Ascending aorta (tissue), 2 donors: ENCODE data around the gene SPATA1. TPM values are rescaled to one million over a fixed set of nuclear protein-coding genes. Genes with fewer than 3 reads are reported as not detected.

Experiments used
- DNase-seq, 2 donors: peaks; one replicate each; pipeline ENCODE4 v3.0.0-alpha.2; 2019; ENCODE audit warnings: low spot score in 2 of 2
- H3K27ac ChIP-seq, 2 donors: fragments of 200-600 bp; sonication (generic); one replicate each; pipeline ENCODE4 v1.5.1; 2016 to 2017; ENCODE audit warnings: mild to moderate bottlenecking in 1 of 2
- H3K27me3 ChIP-seq: fragments of 200-600 bp; sonication (generic); one replicate; pipeline ENCODE4 v1.5.1; 2017
- H3K36me3 ChIP-seq, 2 donors: fragments of 200-600 bp; sonication (generic); one replicate each; pipeline ENCODE4 v1.5.1; 2016
- H3K4me1 ChIP-seq, 2 donors: fragments of 200-600 bp; sonication (generic); one replicate each; pipeline ENCODE4 v1.5.1; 2016 to 2017; ENCODE audit warnings: mild to moderate bottlenecking in 1 of 2
- H3K4me3 ChIP-seq, 2 donors: fragments of 200-600 bp; sonication (generic); one replicate each; pipeline ENCODE4 v1.5.1; 2016 to 2017; ENCODE audit warnings: mild to moderate bottlenecking in 1 of 2
- H3K9me3 ChIP-seq, 2 donors: fragments of 200-600 bp; sonication (generic); one replicate each; pipeline ENCODE4 v1.5.1; 2016
- CTCF ChIP-seq, 3 experiments: fragments of 200-600 bp in 2 of 3; fragments of 450-650 bp in 1 of 3; sonication (generic) in 2 of 3; IDR thresholded peaks; one replicate each; pipeline ENCODE4 v1.5.1; 2016 to 2019; ENCODE audit warnings: antibody characterized with exemption in 3 of 3, mild to moderate bottlenecking in 1 of 3, moderate library complexity in 1 of 3
- intact Hi-C: fragments of 100-400 bp; cut with DNase I; formaldehyde crosslinking; loops from one replicate; pipeline ENCODE4 v1.15.1; 2023
- total RNA-seq: library from RNA; depleted of rRNA; stranded (reverse); fragments of >200 nt; gene quantifications from one replicate; pipeline ENCODE4 v1.1.0, GENCODE V29; 2016

The SPATA1 gene
- total RNA-seq, 1 donor from 2014 or later: not detected

- TF ChIP-seq CTCF (IDR thresholded peaks at IDR 0.05): no peak
- H3K27ac ChIP-seq: no peak overlapping the region
- H3K27me3 ChIP-seq: no peaks in the 10 kb centered on the region
- H3K9me3 ChIP-seq: peaks cover 0 to 12% of the 10 kb centered on the region in 2 donors
- no peaks in the 10 kb centered on the region for H3K36me3 ChIP-seq
- no peak for DNase-seq
- intact Hi-C loops: no loop called here
- H3K4me3 ChIP-seq: no peak overlapping the region
- H3K4me1 ChIP-seq: no peaks in the 10 kb centered on the region
These were observed 4.5 kb downstream of the SPATA1 start for GRCh38 chr1:84510668-84511067.

DNA sequence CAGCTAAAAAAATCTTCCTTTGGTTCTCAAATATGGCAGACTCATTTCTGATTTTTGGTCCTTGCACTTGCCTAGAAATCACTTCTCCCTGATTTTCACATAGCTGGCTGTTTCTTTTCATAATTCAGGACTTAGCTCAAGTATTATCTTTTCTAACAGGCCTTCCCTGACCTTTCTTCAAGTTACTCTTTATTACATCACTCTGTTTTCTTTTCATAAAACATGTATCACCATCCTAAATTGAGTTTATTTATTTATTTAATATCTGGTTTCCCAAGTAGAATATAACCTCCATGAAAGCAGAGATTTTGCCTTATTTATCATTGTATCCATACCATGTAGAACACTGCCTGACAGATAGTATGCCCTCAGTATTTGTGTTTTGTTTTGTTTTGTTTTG lies 18.4 kb downstream of the SPATA1 start:
- Histone ChIP-seq H3K36me3 (no peaks in the 10 kb centered on the region), H3K27me3 (no peaks in the 10 kb centered on the region), H3K4me3 (no peak overlapping the region), H3K9me3 (no peaks in the 10 kb centered on the region), H3K4me1 (no peaks in the 10 kb centered on the region), H3K27ac (no peak overlapping the region)
- no peak for TF ChIP-seq CTCF (IDR thresholded peaks at IDR 0.05)
- intact Hi-C loops: no loop called here
- DNase-seq: no peak

GRCh38 chr1:84525779-84526178 lies 19.6 kb downstream of the SPATA1 start:
- intact Hi-C loops: no loop called here
- no peaks in the 10 kb centered on the region for H3K27me3 ChIP-seq

GRCh38 chr1:84538599-84538998 lies 32.4 kb downstream of the SPATA1 start:
- Histone ChIP-seq H3K27ac (no peak overlapping the region), H3K9me3 (no peaks in the 10 kb centered on the region), H3K4me3 (no peak overlapping the region), H3K36me3 (peaks cover 0 to 19% of the 10 kb centered on the region in 2 donors), H3K4me1 (no peaks in the 10 kb centered on the region), H3K27me3 (no peaks in the 10 kb centered on the region)
- TF ChIP-seq CTCF (IDR thresholded peaks at IDR 0.05): no peak
- intact Hi-C loops: no loop called here
- DNase-seq: no peak

More at GRCh38 chr1:84525779-84526178, 19.6 kb downstream of the SPATA1 start:
- Histone ChIP-seq H3K4me3 (no peak overlapping the region), H3K36me3 (no peaks in the 10 kb centered on the region), H3K4me1 (no peaks in the 10 kb centered on the region), H3K27ac (no peak overlapping the region), H3K9me3 (no peaks in the 10 kb centered on the region)
- DNase-seq: no peak
- no peak for TF ChIP-seq CTCF (IDR thresholded peaks at IDR 0.05)

- no peak overlapping the region for H3K4me3 ChIP-seq
- H3K27me3 ChIP-seq: no peaks in the 10 kb centered on the region
- H3K36me3 ChIP-seq: peaks cover 0 to 19% of the 10 kb centered on the region in 2 donors
- DNase-seq: no peak
- no peaks in the 10 kb centered on the region for H3K9me3 ChIP-seq
- no peak for TF ChIP-seq CTCF (IDR thresholded peaks at IDR 0.05)
- no peak overlapping the region for H3K27ac ChIP-seq
- intact Hi-C loops: no loop called here
- H3K4me1 ChIP-seq: no peaks in the 10 kb centered on the region
These were observed 33.8 kb downstream of the SPATA1 start for GRCh38 chr1:84539972-84540371.

DNA sequence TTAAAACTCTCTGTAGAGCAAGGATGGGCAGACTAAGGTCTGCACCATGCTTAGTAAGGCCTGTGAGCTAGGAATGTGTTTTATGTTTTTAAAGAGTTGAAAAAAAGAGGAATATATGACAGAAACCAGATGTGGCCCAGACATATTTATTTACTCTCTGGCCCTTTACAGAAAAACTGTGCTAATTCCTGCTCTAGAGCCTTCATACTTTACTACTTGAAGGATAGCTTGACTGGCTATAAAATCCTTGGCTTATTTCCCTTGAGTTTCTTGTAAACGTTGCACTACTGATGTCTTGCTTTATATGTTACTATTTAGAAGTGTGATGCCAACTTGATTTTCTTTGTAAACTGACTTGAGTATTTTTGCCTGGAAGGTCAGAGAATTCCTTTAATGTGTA lies 34.6 kb downstream of the SPATA1 start:
- no peak overlapping the region for H3K27ac ChIP-seq
- H3K4me1 ChIP-seq: no peaks in the 10 kb centered on the region
- no peak for DNase-seq
- no peak overlapping the region for H3K4me3 ChIP-seq
- H3K9me3 ChIP-seq: no peaks in the 10 kb centered on the region
- TF ChIP-seq CTCF (IDR thresholded peaks at IDR 0.05): no peak
- intact Hi-C loops: no loop called here
- H3K27me3 ChIP-seq: no peaks in the 10 kb centered on the region
- H3K36me3 ChIP-seq: peaks cover 0 to 19% of the 10 kb centered on the region in 2 donors
